H1 (cell line): ENCODE results near the gene FAM186B. TPM values are rescaled to one million over a fixed set of nuclear protein-coding genes. Genes with fewer than 3 reads are reported as not detected.

Source experiments
- CTCF ChIA-PET: fragments of 300-600 bp; sonication (Branson Sonifier 250); formaldehyde crosslinking; loops from one replicate; lab custom pipeline; 2021; ENCODE audit not compliant: partially characterized antibody; lab: Charles Lee
- POLR2A ChIA-PET: fragments of 300-600 bp; sonication (Branson Sonifier 250); formaldehyde crosslinking; loops from one replicate; lab custom pipeline; 2021; ENCODE audit warnings: inconsistent platforms; ENCODE audit not compliant: partially characterized antibody; lab: Charles Lee
- DNase-seq, 2 experiments: peaks; one replicate each; pipeline versions ENCODE4 v3.0.0 to v3.0.0-alpha.2; 2010 to 2022; ENCODE audit warnings: low spot score in 2 of 2, low read depth in 1 of 2, mixed read lengths in 1 of 2
- FAIRE-seq: peaks from 2 replicates; lab custom pipeline; 2011; peaks lifted over from hg19 to GRCh38; lab: Jason Lieb, UNC
- H2AFZ ChIP-seq: 2 replicates; pipeline ENCODE4 v1.8.1; 2012; ENCODE audit warnings: low read length, inconsistent platforms
- H2AK5ac ChIP-seq: 2 replicates; pipeline ENCODE4 v1.6.1; 2013; ENCODE audit warnings: low read depth, low read length
- H2BK120ac ChIP-seq: replicated peaks from 2 replicates; pipeline ENCODE3; 2013; ENCODE audit warnings: low read depth, low read length, inconsistent platforms
- H2BK12ac ChIP-seq: 2 replicates; pipeline ENCODE4 v1.6.1; 2013; ENCODE audit warnings: low read depth, low read length
- H2BK15ac ChIP-seq: 2 replicates; pipeline ENCODE4 v1.6.1; 2013; ENCODE audit warnings: low read length
- H2BK20ac ChIP-seq: 2 replicates; pipeline ENCODE4 v1.6.1; 2013; ENCODE audit warnings: low read length
- H2BK5ac ChIP-seq: 2 replicates; pipeline ENCODE4 v1.6.1; 2013; ENCODE audit warnings: low read depth, low read length
- H3K14ac ChIP-seq: 2 replicates; pipeline ENCODE4 v1.6.1; 2013; ENCODE audit warnings: inconsistent platforms; ENCODE audit not compliant: insufficient read length
- H3K18ac ChIP-seq: 2 replicates; pipeline ENCODE4 v1.6.1; 2013; ENCODE audit warnings: low read length; ENCODE audit errors: extremely low read depth
- H3K23ac ChIP-seq: 2 replicates; pipeline ENCODE4 v1.6.1; 2013; ENCODE audit warnings: inconsistent platforms; ENCODE audit not compliant: insufficient read length
- H3K23me2 ChIP-seq: 2 replicates; pipeline ENCODE4 v1.6.1; 2013; ENCODE audit warnings: low read depth, low read length
- H3K27ac ChIP-seq: 2 replicates; pipeline ENCODE4 v1.6.1; 2011; ENCODE audit warnings: low read depth, low read length, inconsistent platforms
- H3K27me3 ChIP-seq, 4 experiments: replicated peaks in 1 of 4; 1 replicate in 1 of 4; 2 replicates in 3 of 4; pipeline versions ENCODE4 v1.6.1 to v1.8.1; 2011 to 2013; ENCODE audit warnings: low read length in 3 of 4, mild to moderate bottlenecking in 3 of 4, inconsistent platforms in 2 of 4, mixed read lengths in 2 of 4, moderate library complexity in 1 of 4; ENCODE audit not compliant: control insufficient read depth in 3 of 4, insufficient read depth in 3 of 4; ENCODE audit errors: extremely low read depth in 1 of 4
- H3K36me3 ChIP-seq, 4 experiments: 2 replicates each; pipeline versions ENCODE4 v1.6.1 to v1.8.1; 2011 to 2013; ENCODE audit warnings: mild to moderate bottlenecking in 4 of 4, low read length in 3 of 4, moderate library complexity in 2 of 4, control low read depth in 1 of 4, inconsistent platforms in 1 of 4; ENCODE audit not compliant: insufficient read depth in 4 of 4, control insufficient read depth in 2 of 4
- H3K4ac ChIP-seq: replicated peaks from 2 replicates; pipeline ENCODE3; 2013; ENCODE audit warnings: low read length, low read depth, mixed read lengths, inconsistent platforms; ENCODE audit not compliant: insufficient read length
- H3K4me1 ChIP-seq, 4 experiments: replicated peaks in 1 of 4; 1 replicate in 1 of 4; 2 replicates in 3 of 4; pipeline versions ENCODE4 v1.6.1 to v1.8.1; 2011 to 2013; ENCODE audit warnings: low read length in 3 of 4, inconsistent platforms in 2 of 4, mixed read lengths in 1 of 4; ENCODE audit not compliant: insufficient read depth in 4 of 4, control insufficient read depth in 3 of 4
- H3K4me2 ChIP-seq, 2 experiments: 2 replicates each; pipeline versions ENCODE4 v1.6.1 to v1.8.1; 2011 to 2013; ENCODE audit warnings: low read depth in 2 of 2, low read length in 2 of 2, control low read depth in 1 of 2, inconsistent platforms in 1 of 2, mild to moderate bottlenecking in 1 of 2; ENCODE audit not compliant: insufficient read depth in 1 of 2
- H3K4me3 ChIP-seq, 4 experiments: fragments of 200-600, 300-600 bp in 1 of 4; sonication (generic), shearing (Covaris generic), sonication (Bioruptor Twin) in 1 of 4; 2 replicates each; pipeline versions ENCODE4 v1.5.1 to v1.8.1; 2011 to 2016; ENCODE audit warnings: low read length in 4 of 4, low read depth in 3 of 4, control low read depth in 2 of 4, inconsistent platforms in 2 of 4, mild to moderate bottlenecking in 2 of 4, mixed read lengths in 1 of 4, moderate library complexity in 1 of 4; ENCODE audit not compliant: insufficient read depth in 2 of 4; ENCODE audit errors: extremely low read depth in 1 of 4
- H3K56ac ChIP-seq: replicated peaks from 2 replicates; pipeline ENCODE3; 2013; ENCODE audit warnings: low read depth, mild to moderate bottlenecking, mixed read lengths, low read length, inconsistent platforms; ENCODE audit not compliant: insufficient read length
- H3K79me1 ChIP-seq: 2 replicates; pipeline ENCODE4 v1.6.1; 2013; ENCODE audit warnings: low read depth, low read length, control low read depth
- H3K79me2 ChIP-seq, 2 experiments: 2 replicates each; pipeline versions ENCODE4 v1.6.1 to v1.8.1; 2012 to 2013; ENCODE audit warnings: low read length in 2 of 2, mild to moderate bottlenecking in 2 of 2, inconsistent platforms in 1 of 2; ENCODE audit not compliant: insufficient read depth in 2 of 2, control insufficient read depth in 1 of 2
- H3K9ac ChIP-seq, 4 experiments: replicated peaks in 1 of 4; 1 replicate in 1 of 4; 2 replicates in 3 of 4; pipeline versions ENCODE4 v1.6.1 to v1.8.1; 2011 to 2013; ENCODE audit warnings: low read depth in 3 of 4, low read length in 3 of 4, control low read depth in 2 of 4, mild to moderate bottlenecking in 2 of 4, moderate library complexity in 2 of 4, inconsistent platforms in 1 of 4; ENCODE audit errors: extremely low read depth in 1 of 4
- H3K9me3 ChIP-seq, 2 experiments: 2 replicates each; pipeline versions ENCODE4 v1.6.1 to v1.8.1; 2012 to 2013; ENCODE audit warnings: mild to moderate bottlenecking in 2 of 2, moderate library complexity in 2 of 2, control low read depth in 1 of 2, inconsistent platforms in 1 of 2, low read depth in 1 of 2, low read length in 1 of 2, mixed read lengths in 1 of 2; ENCODE audit not compliant: insufficient read depth in 2 of 2
- H4K20me1 ChIP-seq, 2 experiments: replicated peaks in 1 of 2; 2 replicates each; pipeline versions ENCODE3 to v1.8.1; 2011 to 2013; ENCODE audit warnings: inconsistent platforms in 2 of 2, low read length in 2 of 2, mild to moderate bottlenecking in 1 of 2; ENCODE audit not compliant: insufficient read depth in 2 of 2, control insufficient read depth in 1 of 2
- H4K5ac ChIP-seq: 2 replicates; pipeline ENCODE4 v1.6.1; 2013; ENCODE audit warnings: low read length, low read depth, mixed read lengths, inconsistent platforms; ENCODE audit not compliant: insufficient read length
- H4K8ac ChIP-seq: 2 replicates; pipeline ENCODE4 v1.8.0; 2013; ENCODE audit warnings: mild to moderate bottlenecking, moderate library complexity, low read length, inconsistent platforms; ENCODE audit not compliant: insufficient read depth; ENCODE audit errors: extremely low read depth
- H4K91ac ChIP-seq: replicated peaks from 2 replicates; pipeline ENCODE3; 2013; ENCODE audit warnings: low read length, mixed read lengths, inconsistent platforms; ENCODE audit not compliant: insufficient read length
- EZH2 ChIP-seq: fragments of 200-600 bp; sonication (generic); IDR thresholded peaks from 2 replicates; pipeline ENCODE4 v1.7.1; 2012; ENCODE audit warnings: low read depth, mild to moderate bottlenecking, moderate library complexity, low read length, inconsistent platforms; ENCODE audit not compliant: severe bottlenecking
- GABPA ChIP-seq: IDR thresholded peaks from 2 replicates; pipeline ENCODE4 v1.6.1; 2011; ENCODE audit warnings: mild to moderate bottlenecking, low read length, moderate library complexity, borderline replicate concordance; ENCODE audit not compliant: insufficient read depth
- GTF2F1 ChIP-seq: IDR thresholded peaks from 2 replicates; pipeline ENCODE4 v1.6.1; 2012; ENCODE audit warnings: low read depth, low read length, improper control_type of control experiment, borderline replicate concordance
- KDM1A ChIP-seq: fragments of 200-600, 300-600 bp; sonication (generic); IDR thresholded peaks from 2 replicates; pipeline ENCODE4 v1.7.1; 2016; ENCODE audit warnings: mild to moderate bottlenecking, low read length, borderline replicate concordance
- NANOG ChIP-seq: IDR thresholded peaks from 2 replicates; pipeline ENCODE4 v1.6.1; 2011; ENCODE audit warnings: low read length, low read depth, mild to moderate bottlenecking, inconsistent platforms; ENCODE audit not compliant: insufficient read depth, poor library complexity, severe bottlenecking
- NRF1 ChIP-seq: IDR thresholded peaks from 2 replicates; pipeline ENCODE4 v1.6.1; 2011; ENCODE audit warnings: mild to moderate bottlenecking, low read depth, low read length, improper control_type of control experiment
- RXRA ChIP-seq: IDR thresholded peaks from 2 replicates; pipeline ENCODE4 v1.6.1; 2011; ENCODE audit warnings: low read depth, mild to moderate bottlenecking, low read length, moderate library complexity; ENCODE audit not compliant: insufficient read depth
- SUZ12 ChIP-seq: fragments of 200-600 bp; sonication (generic); IDR thresholded peaks from 2 replicates; pipeline ENCODE4 v1.6.1; 2012; ENCODE audit warnings: mild to moderate bottlenecking, inconsistent platforms, low read length, moderate library complexity, mixed read lengths
- WGBS, 2 experiments: shearing (Covaris generic) in 1 of 2; methylation state at CpG; one replicate each; pipeline versions ENCODE4 v1.1.6 to v1.1.7; 2013 to 2015; ENCODE audit warnings: low lambda C conversion rate in 2 of 2, mixed read lengths in 2 of 2, inconsistent platforms in 1 of 2, low coverage in 1 of 2, missing lambda C conversion rate in 1 of 2; ENCODE audit not compliant: insufficient replicate concordance in 2 of 2, insufficient coverage in 1 of 2, insufficient read length in 1 of 2; ENCODE audit errors: extremely low coverage in 1 of 2, missing lambda C conversion rate in 1 of 2; 5-methylcytosine and 5-hydroxymethylcytosine counted together
- polyA plus RNA-seq, 7 experiments: library from polyadenylated mRNA; depleted of rRNA in 3 of 7; stranded (reverse) in 5 of 7; unstranded in 2 of 7; fragments of >200 nt in 5 of 7; fragments of 200-250 nt in 2 of 7; gene quantifications; 1 replicate in 5 of 7; 2 replicates in 1 of 7; 4 replicates in 1 of 7; pipeline versions ENCODE4 v1.2.1 to v1.2.3, GENCODE V29; 2011 to 2013; ENCODE audit warnings: missing spikeins in 2 of 7, mixed read lengths in 2 of 7
- total RNA-seq: library from RNA; stranded (reverse); fragmentation: NEBNext Ultra II Directional; extraction: Animal tissue kit (Norgen Biotek cat#: 25700); gene quantifications from 2 replicates; pipeline ENCODE4 v1.2.1, GENCODE V29; 2021
- TF ChIP-seq, protein P1 (sequence below): IDR thresholded peaks from 2 replicates; pipeline ENCODE4 v1.6.1; 2012; ENCODE audit warnings: inconsistent platforms
- TF ChIP-seq, protein P2 (sequence below): IDR thresholded peaks from 2 replicates; pipeline ENCODE4 v1.6.1; 2012; ENCODE audit warnings: low read length, inconsistent platforms

Gene FAM186B
- total and polyA plus RNA-seq, 2 of the 8 experiments (the other 6 are each of a cell fraction or from before 2014, with no cell fraction given) = 0.12 to 0.73 TPM

DNA sequence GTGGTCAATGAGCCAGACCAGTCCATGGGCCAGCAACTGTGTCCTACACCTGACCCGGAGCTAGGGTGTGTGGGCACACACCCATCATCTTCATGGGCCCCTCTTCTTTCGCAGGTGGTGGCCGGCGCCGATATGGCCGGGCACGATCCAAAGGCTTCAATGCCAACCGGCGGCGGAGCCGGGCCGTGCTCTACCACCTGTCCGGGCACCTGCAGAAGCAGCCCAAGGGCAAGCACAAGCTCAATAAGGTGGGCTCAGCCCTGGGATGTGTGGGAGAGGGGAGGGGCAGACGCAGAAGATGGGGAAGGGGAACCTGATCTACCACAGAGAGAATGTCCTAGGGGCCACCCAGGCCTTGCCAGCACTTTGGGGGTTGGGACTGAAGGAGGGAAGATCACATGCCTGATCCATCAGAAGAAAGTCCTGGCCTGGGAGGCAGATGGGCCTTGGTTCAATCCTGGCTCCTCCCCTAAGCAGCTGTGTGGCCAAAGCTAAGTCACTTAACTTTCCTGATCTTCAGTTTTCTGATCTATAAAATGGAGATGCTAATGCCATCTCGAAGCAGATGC, 62.8 kb downstream of the FAM186B start:
- ChIA-PET POLR2A (no interaction called here), CTCF (interaction anchor here (1.0 to 1.9 kb wide), 9 partner anchors 10 to 254 kb away, joined by 3 to 9 read pairs (median 4); no protein-coding TSS in a partner anchor)
- Histone ChIP-seq H3K18ac (no peak overlapping the region), H3K4me1 (peaks cover 0 to 31% (median 15%) of the 10 kb centered on the region in 4 experiments; a peak in 6 of 7 replicates), H3K4ac (no peak overlapping the region), H4K8ac (no peak overlapping the region), H3K27me3 (peaks cover 55 to 98% (median 94%) of the 10 kb centered on the region in 4 experiments), H3K4me3 (no peak overlapping the region), H3K56ac (no peak overlapping the region), H2AK5ac (no peak overlapping the region), H3K9ac (no peak overlapping the region; a peak in 1 of 7 replicates), H2BK12ac (peak overlapping the region; percentile 80; the same call in 1 of the 2 replicates), H4K20me1 (peaks cover 5 to 14% of the 10 kb centered on the region in 2 experiments), H2BK15ac (no peak overlapping the region; the same call in 1 of the 2 replicates), H2AFZ (no peak overlapping the region), H3K14ac (no peak overlapping the region), H2BK20ac (no peak overlapping the region), H2BK120ac (no peak overlapping the region), H2BK5ac (no peak overlapping the region), H3K79me1 (no peaks in the 10 kb centered on the region), H3K23ac (no peak overlapping the region), H4K5ac (no peak overlapping the region), H3K9me3 (no peaks in the 10 kb centered on the region), H3K79me2 (no peaks in the 10 kb centered on the region), H3K4me2 (no peak overlapping the region), H3K23me2 (peaks cover 12% of the 10 kb centered on the region), H3K27ac (no peak overlapping the region), H4K91ac (no peak overlapping the region), H3K36me3 (peaks cover 0 to 6% (median 0%) of the 10 kb centered on the region in 4 experiments; a peak in 1 of 8 replicates)
- FAIRE-seq = no peak
- 97% methylated on average over 15 of the region's 15 CpGs; no CpG with 5 or more reads in 1 of the 2 experiments for WGBS, 2 experiments
- DNase-seq = no peak
- TF ChIP-seq RXRA (no peak), NANOG (no peak), NRF1 (no peak), GTF2F1 (no peak), GABPA (no peak), SUZ12 (no peak), EZH2 (no peak), KDM1A (no peak)
- TF ChIP-seq, protein P1, sequence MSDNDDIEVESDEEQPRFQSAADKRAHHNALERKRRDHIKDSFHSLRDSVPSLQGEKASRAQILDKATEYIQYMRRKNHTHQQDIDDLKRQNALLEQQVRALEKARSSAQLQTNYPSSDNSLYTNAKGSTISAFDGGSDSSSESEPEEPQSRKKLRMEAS = no peak
- TF ChIP-seq, protein P2, sequence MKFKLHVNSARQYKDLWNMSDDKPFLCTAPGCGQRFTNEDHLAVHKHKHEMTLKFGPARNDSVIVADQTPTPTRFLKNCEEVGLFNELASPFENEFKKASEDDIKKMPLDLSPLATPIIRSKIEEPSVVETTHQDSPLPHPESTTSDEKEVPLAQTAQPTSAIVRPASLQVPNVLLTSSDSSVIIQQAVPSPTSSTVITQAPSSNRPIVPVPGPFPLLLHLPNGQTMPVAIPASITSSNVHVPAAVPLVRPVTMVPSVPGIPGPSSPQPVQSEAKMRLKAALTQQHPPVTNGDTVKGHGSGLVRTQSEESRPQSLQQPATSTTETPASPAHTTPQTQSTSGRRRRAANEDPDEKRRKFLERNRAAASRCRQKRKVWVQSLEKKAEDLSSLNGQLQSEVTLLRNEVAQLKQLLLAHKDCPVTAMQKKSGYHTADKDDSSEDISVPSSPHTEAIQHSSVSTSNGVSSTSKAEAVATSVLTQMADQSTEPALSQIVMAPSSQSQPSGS = no peak
